ENCODE measurements around the gene SMOC2.

The SMOC2 gene

GRCh38 chr6:168717491-168717890, 276.5 kb downstream of the SMOC2 start:
- DNase-seq, result no peak
